T-cell (primary cell): ENCODE data around the gene PCDHB16. TPM values are rescaled to one million over a fixed set of nuclear protein-coding genes. Genes with fewer than 3 reads are reported as not detected.

Experiments
- total RNA-seq, 35 experiments: library from RNA in 6 of 35; stranded (reverse) in 6 of 35; fragments of 120-200 nt in 1 of 35; gene quantifications; one replicate each; pipeline versions ENCODE4 v1.2.1 to v1.2.4 and lab custom pipeline; 2013 to 2026

PCDHB16 gene
- total RNA-seq, 5 donors from 2014 or later (not counting 1 experiment from before 2014, with no cell fraction given), result not detected

Other genes with a start within 250 kb of the PCDHB16 start
- gene PCDHAC2, start 215.9 kb upstream of the PCDHB16 start, total RNA-seq, result under 1 TPM in 1 of 5 donors, not detected in 4; 0.03 TPM
- not detected for gene PCDHB1, start 131.0 kb upstream of the PCDHB16 start, total RNA-seq
- 1 to 10 TPM in 1 of 5 donors, under 1 TPM in 1, not detected in 3; 0.09 to 1.4 TPM for gene PCDHB2, start 87.8 kb upstream of the PCDHB16 start, total RNA-seq
- 1 to 10 TPM in 1 of 5 donors, not detected in 4; 1.2 TPM for gene PCDHB3, start 81.9 kb upstream of the PCDHB16 start, total RNA-seq
- gene PCDHB4, start 60.6 kb upstream of the PCDHB16 start, total RNA-seq, result not detected
- under 1 TPM in 3 of 5 donors, not detected in 2; 0.09 to 0.32 (median 0.30) TPM for gene PCDHB5, start 47.2 kb upstream of the PCDHB16 start, total RNA-seq
- gene PCDHB6, start 32.3 kb upstream of the PCDHB16 start, total RNA-seq, result not detected
- not detected for gene PCDHB7, start 9.7 kb upstream of the PCDHB16 start, total RNA-seq
- gene PCDHB8, start 4.6 kb upstream of the PCDHB16 start, total RNA-seq, result not detected
- gene PCDHB9, start 4.8 kb downstream of the PCDHB16 start, total RNA-seq, result under 1 TPM in 3 of 5 donors, not detected in 2; 0.09 to 0.26 (median 0.23) TPM
- not detected for gene PCDHB10, start 10.0 kb downstream of the PCDHB16 start, total RNA-seq
- gene PCDHB11, start 17.2 kb downstream of the PCDHB16 start, total RNA-seq, result not detected
- not detected for gene PCDHB12, start 26.3 kb downstream of the PCDHB16 start, total RNA-seq
- gene PCDHB13, start 31.5 kb downstream of the PCDHB16 start, total RNA-seq, result under 1 TPM in 1 of 5 donors, not detected in 4; 0.06 TPM
- under 1 TPM in 1 of 5 donors, not detected in 4; 0.12 TPM for gene PCDHB14, start 41.0 kb downstream of the PCDHB16 start, total RNA-seq
- gene PCDHB15, start 63.0 kb downstream of the PCDHB16 start, total RNA-seq, result under 1 TPM in 2 of 5 donors, not detected in 3; 0.12 to 0.16 TPM
- 1 to 10 TPM in 2 of 5 donors, under 1 TPM in 2, not detected in 1; 0.49 to 2.0 (median 0.97) TPM for gene SLC25A2, start 121.7 kb downstream of the PCDHB16 start, total RNA-seq
- 100 to 1,000 TPM in 3 of 5 donors, 10 to 100 TPM in 2; 83.7 to 103 (median 101) TPM for gene TAF7, start 138.4 kb downstream of the PCDHB16 start, total RNA-seq
- gene PCDHGA1, start 148.1 kb downstream of the PCDHB16 start, total RNA-seq, result under 1 TPM in 4 of 5 donors, not detected in 1; 0.16 to 0.38 (median 0.31) TPM
- under 1 TPM in 2 of 5 donors, not detected in 3; 0.13 to 0.15 TPM for gene PCDHGA2, start 156.4 kb downstream of the PCDHB16 start, total RNA-seq
- gene PCDHGA3, start 161.4 kb downstream of the PCDHB16 start, total RNA-seq, result under 1 TPM in 2 of 5 donors, not detected in 3; 0.09 to 0.20 TPM
- under 1 TPM in 2 of 5 donors, not detected in 3; 0.13 to 0.19 TPM for gene PCDHGB1, start 167.7 kb downstream of the PCDHB16 start, total RNA-seq
- gene PCDHGA4, start 172.6 kb downstream of the PCDHB16 start, total RNA-seq, result under 1 TPM in 4 of 5 donors, not detected in 1; 0.18 to 0.37 (median 0.28) TPM
- gene PCDHGB2, start 177.6 kb downstream of the PCDHB16 start, total RNA-seq, result under 1 TPM; 0.16 to 0.62 (median 0.47) TPM
- gene PCDHGA5, start 181.8 kb downstream of the PCDHB16 start, total RNA-seq, result under 1 TPM in 3 of 5 donors, not detected in 2; 0.06 to 0.43 (median 0.41) TPM
- under 1 TPM; 0.20 to 0.85 (median 0.41) TPM for gene PCDHGB3, start 187.9 kb downstream of the PCDHB16 start, total RNA-seq
- under 1 TPM; 0.19 to 0.64 (median 0.28) TPM for gene PCDHGA6, start 191.5 kb downstream of the PCDHB16 start, total RNA-seq
- gene PCDHGA7, start 200.4 kb downstream of the PCDHB16 start, total RNA-seq, result under 1 TPM; 0.16 to 0.53 (median 0.21) TPM
- under 1 TPM; 0.09 to 0.29 (median 0.19) TPM for gene PCDHGB4, start 205.3 kb downstream of the PCDHB16 start, total RNA-seq
- gene PCDHGA8, start 210.2 kb downstream of the PCDHB16 start, total RNA-seq, result under 1 TPM in 3 of 5 donors, not detected in 2; 0.05 to 0.13 (median 0.09) TPM
- gene PCDHGB5, start 215.6 kb downstream of the PCDHB16 start, total RNA-seq, result under 1 TPM; 0.26 to 0.96 (median 0.39) TPM
- gene PCDHGA9, start 220.4 kb downstream of the PCDHB16 start, total RNA-seq, result under 1 TPM in 4 of 5 donors, not detected in 1; 0.14 to 0.26 (median 0.19) TPM
- gene PCDHGB6, start 225.6 kb downstream of the PCDHB16 start, total RNA-seq, result under 1 TPM in 4 of 5 donors, not detected in 1; 0.19 to 0.59 (median 0.37) TPM
- gene PCDHGA10, start 230.6 kb downstream of the PCDHB16 start, total RNA-seq, result under 1 TPM; 0.10 to 0.53 (median 0.32) TPM
- gene PCDHGB7, start 235.3 kb downstream of the PCDHB16 start, total RNA-seq, result under 1 TPM; 0.16 to 0.33 (median 0.22) TPM
- gene PCDHGA11, start 238.7 kb downstream of the PCDHB16 start, total RNA-seq, result under 1 TPM in 4 of 5 donors, not detected in 1; 0.06 to 0.44 (median 0.11) TPM
- gene PCDHGA12, start 248.1 kb downstream of the PCDHB16 start, total RNA-seq, result under 1 TPM in 4 of 5 donors, not detected in 1; 0.09 to 0.53 (median 0.22) TPM